ENCODE data around the gene ENTREP1. TPM values are rescaled to one million over a fixed set of nuclear protein-coding genes. Genes with fewer than 3 reads are reported as not detected.

Gene ENTREP1
- total RNA-seq (2022; extraction: Qiagen RNA extraction) = 0.52 to 0.84 TPM (median 0.76 TPM) in 5 replicates

GRCh38 chr9:69324549-69325401 is at the start of gene ENTREP1:
ENTREP1 (plus strand) TSS chr9:69325215; CDS start chr9:69325310, 95 bp downstream.

Other genes starting within 250 kb of the ENTREP1 start
- 3.4 to 5.5 TPM (median 4.9 TPM) in 5 replicates for gene TJP2, start 150.9 kb upstream of the ENTREP1 start, total RNA-seq (2022; extraction: Qiagen RNA extraction)